IPS-18a (cell line): ENCODE results near the gene ITGA2.

Experiments
- H3K27ac ChIP-seq: one replicate; pipeline ENCODE4 v1.5.1; 2013; ENCODE audit warnings: low read length
- H3K27me3 ChIP-seq: one replicate; pipeline ENCODE4 v1.6.1; 2013; ENCODE audit warnings: mild to moderate bottlenecking, low read length; ENCODE audit not compliant: control insufficient read depth, insufficient read depth
- H3K36me3 ChIP-seq: one replicate; pipeline ENCODE4 v1.6.1; 2013; ENCODE audit warnings: low read depth, low read length; ENCODE audit not compliant: control insufficient read depth
- H3K4me1 ChIP-seq: one replicate; pipeline ENCODE4 v1.6.1; 2013; ENCODE audit warnings: low read depth, low read length; ENCODE audit not compliant: control insufficient read depth
- H3K4me3 ChIP-seq: one replicate; pipeline ENCODE4 v1.5.1; 2013; ENCODE audit warnings: low read length
- H3K9ac ChIP-seq: one replicate; pipeline ENCODE4 v1.6.1; 2013; ENCODE audit warnings: mild to moderate bottlenecking, low read length, moderate library complexity
- H3K9me3 ChIP-seq: one replicate; pipeline ENCODE4 v1.6.1; 2013; ENCODE audit warnings: low read depth, low read length; ENCODE audit not compliant: control insufficient read depth

ITGA2 gene

DNA sequence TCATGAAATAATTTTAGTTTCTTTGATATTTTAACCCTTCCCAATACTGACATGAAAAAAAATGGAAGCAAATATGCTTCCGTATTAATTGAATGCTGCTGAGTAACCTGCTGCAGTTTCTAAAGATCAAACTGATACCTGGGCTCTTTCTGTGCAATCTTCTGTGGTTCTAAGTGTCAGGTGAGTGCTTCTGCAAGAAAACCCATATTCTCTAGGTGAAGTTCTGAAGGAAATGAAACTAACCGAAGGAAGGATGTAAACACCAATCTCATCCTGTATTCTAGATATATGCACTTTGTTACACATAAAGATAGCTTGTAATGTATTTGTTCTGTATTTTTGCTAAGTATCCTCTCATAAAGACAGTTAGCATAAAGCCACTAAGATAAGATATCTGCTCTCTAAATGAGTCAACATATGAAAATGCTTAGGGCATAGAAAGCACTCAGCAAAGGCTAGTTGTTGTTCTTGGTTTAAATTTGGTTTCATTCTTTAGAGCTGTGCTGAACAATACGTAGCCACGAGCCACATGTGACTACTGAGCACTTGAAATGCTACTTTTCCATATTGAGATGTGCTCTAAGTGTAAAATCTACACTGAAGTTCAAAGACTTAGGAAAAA, 52.0 kb downstream of the ITGA2 start:
- Histone ChIP-seq H3K4me1 (no peaks in the 10 kb centered on the region), H3K9ac (no peak overlapping the region), H3K27ac (no peak overlapping the region), H3K4me3 (no peak overlapping the region), H3K36me3 (no peaks in the 10 kb centered on the region), H3K27me3 (no peaks in the 10 kb centered on the region), H3K9me3 (no peaks in the 10 kb centered on the region)

DNA sequence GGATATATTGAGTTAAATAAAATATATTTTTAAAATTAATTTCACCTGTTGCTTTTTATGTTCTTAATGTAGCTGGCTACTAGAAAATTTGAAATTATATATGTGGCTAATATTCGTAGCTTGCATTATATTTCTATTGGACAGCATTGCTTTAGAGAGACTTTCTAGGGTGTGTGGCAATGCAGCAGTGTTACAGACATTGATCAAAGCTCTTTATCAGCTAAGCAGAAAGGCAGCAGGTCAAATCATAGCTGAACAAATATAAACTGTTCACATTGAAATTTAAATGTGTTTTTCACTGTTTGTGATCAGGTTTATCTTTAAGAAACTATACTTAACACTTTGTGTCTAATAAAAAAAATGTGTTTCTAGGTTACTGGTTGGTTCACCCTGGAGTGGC, 52.6 kb downstream of the ITGA2 start:
- Histone ChIP-seq H3K4me1 (no peaks in the 10 kb centered on the region), H3K4me3 (no peak overlapping the region), H3K9ac (no peak overlapping the region)

DNA sequence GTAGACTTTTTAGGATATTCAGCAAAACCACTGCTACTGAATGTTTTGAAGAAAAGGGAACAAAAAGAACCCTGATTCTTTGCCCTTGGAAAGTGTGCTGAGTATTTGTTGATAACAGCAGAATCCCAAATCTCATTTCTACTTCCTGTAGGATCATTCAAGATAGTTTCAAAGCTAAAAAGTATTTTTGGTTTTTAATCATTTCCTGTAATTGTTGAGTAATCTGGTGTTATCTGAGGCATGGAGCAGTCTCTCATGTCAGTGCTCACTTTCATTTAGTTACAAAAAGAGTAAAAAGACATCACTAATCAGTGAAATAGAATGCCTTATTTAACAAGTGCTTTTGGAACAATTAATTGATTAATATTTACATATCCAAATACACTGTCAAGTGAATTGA, 56.1 kb downstream of the ITGA2 start:
- Histone ChIP-seq H3K27ac (no peak overlapping the region), H3K4me3 (no peak overlapping the region), H3K9me3 (no peaks in the 10 kb centered on the region), H3K27me3 (no peaks in the 10 kb centered on the region), H3K4me1 (no peaks in the 10 kb centered on the region), H3K9ac (no peak overlapping the region), H3K36me3 (no peaks in the 10 kb centered on the region)

More for the DNA sequence above, 52.6 kb downstream of the ITGA2 start:
- H3K27me3 ChIP-seq, result no peaks in the 10 kb centered on the region
- no peaks in the 10 kb centered on the region for H3K9me3 ChIP-seq
- H3K36me3 ChIP-seq, result no peaks in the 10 kb centered on the region
- H3K27ac ChIP-seq, result no peak overlapping the region

DNA sequence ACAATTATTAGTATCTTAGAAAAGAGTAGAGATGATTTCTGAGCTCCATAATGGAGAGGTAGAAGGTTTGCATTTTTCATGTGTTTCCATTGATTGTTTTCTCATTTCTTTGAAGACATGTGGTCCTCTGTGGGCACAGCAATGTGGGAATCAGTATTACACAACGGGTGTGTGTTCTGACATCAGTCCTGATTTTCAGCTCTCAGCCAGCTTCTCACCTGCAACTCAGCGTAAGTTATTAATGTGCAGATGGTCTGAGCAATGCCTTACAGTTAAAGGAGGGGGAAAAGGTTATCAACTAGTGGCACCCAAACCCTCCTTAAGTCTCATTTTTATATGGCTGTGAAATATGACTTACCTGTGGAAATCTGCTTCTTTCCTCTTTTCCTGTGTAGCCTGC, 59.1 kb downstream of the ITGA2 start:
- Histone ChIP-seq H3K4me3 (no peak overlapping the region), H3K9me3 (no peaks in the 10 kb centered on the region), H3K36me3 (no peaks in the 10 kb centered on the region), H3K9ac (no peak overlapping the region), H3K27ac (no peak overlapping the region), H3K27me3 (no peaks in the 10 kb centered on the region), H3K4me1 (no peaks in the 10 kb centered on the region)

DNA sequence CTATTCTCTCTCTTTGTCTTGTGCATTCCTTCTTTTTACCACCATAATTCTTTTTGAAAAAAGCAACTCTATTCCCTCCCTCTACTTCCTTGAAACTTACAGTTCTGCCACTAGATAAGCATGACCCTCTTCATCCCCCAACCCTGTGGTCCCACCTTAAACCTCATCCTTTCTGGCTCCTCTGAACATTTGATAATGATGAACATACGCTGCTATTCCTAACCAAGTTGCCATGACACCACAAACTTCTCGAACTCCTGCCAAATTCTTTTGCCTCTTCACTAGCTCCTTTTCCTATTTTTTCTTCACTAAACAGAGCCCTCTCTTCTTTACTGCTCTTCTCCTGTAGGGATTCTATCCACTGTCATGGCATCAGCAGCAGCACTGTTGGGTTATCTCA, 63.3 kb downstream of the ITGA2 start:
- Histone ChIP-seq H3K27me3 (no peaks in the 10 kb centered on the region), H3K4me1 (no peaks in the 10 kb centered on the region)

DNA sequence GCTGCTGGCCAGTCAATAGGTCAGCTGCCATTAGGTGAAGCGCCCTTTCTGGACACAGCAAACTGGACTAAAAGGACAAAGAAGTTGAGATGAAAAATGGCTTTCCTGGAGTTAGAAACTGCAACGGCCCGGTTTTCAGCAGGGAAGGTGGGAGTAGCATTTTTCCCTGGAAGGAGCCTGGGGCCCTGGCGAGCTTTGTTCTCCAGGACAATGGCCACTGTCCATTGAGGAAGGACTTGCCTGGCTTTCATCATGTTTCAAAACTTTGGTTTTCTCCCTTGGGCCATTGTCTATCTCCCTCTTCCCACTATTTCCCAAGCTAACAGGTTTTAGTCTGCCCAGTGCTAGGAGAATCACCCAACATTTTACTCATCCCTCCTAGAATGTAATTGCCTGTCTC, 64.2 kb downstream of the ITGA2 start:
- no peaks in the 10 kb centered on the region for H3K4me1 ChIP-seq
- no peak overlapping the region for H3K4me3 ChIP-seq

More for the DNA sequence above, 63.3 kb downstream of the ITGA2 start:
- Histone ChIP-seq H3K36me3 (no peaks in the 10 kb centered on the region), H3K27ac (no peak overlapping the region), H3K4me3 (no peak overlapping the region), H3K9ac (no peak overlapping the region), H3K9me3 (no peaks in the 10 kb centered on the region)

DNA sequence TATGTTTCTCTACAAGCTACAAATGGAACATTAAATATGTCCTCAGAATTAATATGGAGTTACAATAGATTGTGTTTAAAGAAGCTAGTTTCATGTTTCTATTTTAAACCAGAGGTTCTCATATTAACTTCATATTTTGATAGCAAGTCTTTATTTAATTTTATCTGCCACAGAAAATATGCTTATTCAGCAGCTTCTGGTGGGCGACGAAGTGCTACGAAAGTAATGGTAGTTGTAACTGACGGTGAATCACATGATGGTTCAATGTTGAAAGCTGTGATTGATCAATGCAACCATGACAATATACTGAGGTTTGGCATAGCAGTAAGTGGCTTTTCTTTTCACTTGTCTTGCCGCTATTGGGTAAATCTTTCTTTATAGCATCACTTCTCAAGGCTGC, 66.2 kb downstream of the ITGA2 start:
- H3K9ac ChIP-seq, result no peak overlapping the region
- H3K36me3 ChIP-seq, result no peaks in the 10 kb centered on the region
- H3K4me1 ChIP-seq, result no peaks in the 10 kb centered on the region
- H3K4me3 ChIP-seq, result no peak overlapping the region
- H3K9me3 ChIP-seq, result no peaks in the 10 kb centered on the region
- H3K27me3 ChIP-seq, result no peaks in the 10 kb centered on the region
- no peak overlapping the region for H3K27ac ChIP-seq

More for the DNA sequence above, 64.2 kb downstream of the ITGA2 start:
- Histone ChIP-seq H3K27me3 (no peaks in the 10 kb centered on the region), H3K9ac (no peak overlapping the region), H3K36me3 (no peaks in the 10 kb centered on the region), H3K27ac (no peak overlapping the region), H3K9me3 (no peaks in the 10 kb centered on the region)

DNA sequence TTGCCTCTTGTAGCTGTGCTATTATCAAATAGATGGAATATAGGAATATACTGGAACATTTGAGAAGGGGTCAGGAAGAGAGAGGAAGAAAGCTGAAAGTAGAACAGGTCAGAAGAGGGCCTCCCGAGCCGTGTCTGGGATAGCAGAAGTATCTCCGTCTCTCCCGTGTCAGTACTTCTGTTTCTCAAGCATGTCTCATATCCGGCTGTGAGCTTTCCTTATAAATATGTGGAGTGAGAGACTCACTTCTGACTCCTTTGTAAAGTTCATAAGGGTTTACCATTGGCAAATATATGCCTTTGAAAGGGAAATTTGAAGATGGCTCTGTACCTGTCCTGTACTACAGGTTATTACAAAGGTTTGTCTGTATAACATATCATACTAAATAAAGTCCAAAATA, 70.1 kb downstream of the ITGA2 start:
- H3K4me3 ChIP-seq, result no peak overlapping the region
- H3K27me3 ChIP-seq, result no peaks in the 10 kb centered on the region
- no peak overlapping the region for H3K27ac ChIP-seq
- no peaks in the 10 kb centered on the region for H3K9me3 ChIP-seq
- H3K9ac ChIP-seq, result no peak overlapping the region
- H3K4me1 ChIP-seq, result no peaks in the 10 kb centered on the region
- peaks cover 4% of the 10 kb centered on the region for H3K36me3 ChIP-seq

DNA sequence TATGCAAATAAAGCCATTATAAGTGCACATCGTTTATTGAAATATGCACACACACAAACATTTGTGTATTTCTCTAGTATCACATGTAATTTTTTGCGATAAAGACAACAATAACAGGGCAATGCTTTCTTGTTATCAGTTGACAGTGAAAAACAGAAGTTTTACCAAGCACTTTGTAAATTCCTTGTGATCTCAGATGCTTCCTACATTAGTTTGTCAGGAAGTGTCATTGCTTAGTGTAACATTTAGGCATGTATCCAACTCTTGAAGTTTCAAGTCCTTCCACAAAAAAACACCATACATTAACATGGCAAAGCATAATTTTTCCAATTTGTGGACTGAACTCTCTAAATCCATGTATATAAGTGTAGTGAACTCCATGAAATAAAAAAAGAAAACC, 74.0 kb downstream of the ITGA2 start:
- Histone ChIP-seq H3K36me3 (peaks cover 4% of the 10 kb centered on the region), H3K9ac (no peak overlapping the region), H3K27me3 (no peaks in the 10 kb centered on the region), H3K9me3 (no peaks in the 10 kb centered on the region), H3K4me1 (no peaks in the 10 kb centered on the region), H3K4me3 (no peak overlapping the region), H3K27ac (no peak overlapping the region)

DNA sequence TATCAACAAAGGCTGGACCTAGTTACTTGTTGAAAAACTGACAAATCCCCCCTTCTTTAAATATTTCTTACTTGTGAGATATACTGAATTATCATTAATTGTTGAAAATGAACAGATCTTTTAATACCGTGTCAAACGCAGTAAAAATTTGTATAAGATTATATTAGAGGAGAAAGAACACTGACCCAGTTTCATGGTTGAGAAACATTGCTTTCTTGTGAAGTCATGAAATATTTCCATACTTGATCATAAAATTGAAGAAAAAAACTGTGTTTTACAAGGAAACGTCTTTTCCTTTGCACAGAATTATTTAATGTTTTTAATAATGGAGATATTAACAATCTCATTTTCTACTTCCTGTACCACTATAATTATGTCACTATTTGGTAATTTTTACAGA, 74.6 kb downstream of the ITGA2 start:
- no peak overlapping the region for H3K4me3 ChIP-seq
- H3K27ac ChIP-seq, result no peak overlapping the region
- no peaks in the 10 kb centered on the region for H3K9me3 ChIP-seq
- H3K27me3 ChIP-seq, result no peaks in the 10 kb centered on the region
- no peak overlapping the region for H3K9ac ChIP-seq
- no peaks in the 10 kb centered on the region for H3K4me1 ChIP-seq
- H3K36me3 ChIP-seq, result peaks cover 4% of the 10 kb centered on the region

DNA sequence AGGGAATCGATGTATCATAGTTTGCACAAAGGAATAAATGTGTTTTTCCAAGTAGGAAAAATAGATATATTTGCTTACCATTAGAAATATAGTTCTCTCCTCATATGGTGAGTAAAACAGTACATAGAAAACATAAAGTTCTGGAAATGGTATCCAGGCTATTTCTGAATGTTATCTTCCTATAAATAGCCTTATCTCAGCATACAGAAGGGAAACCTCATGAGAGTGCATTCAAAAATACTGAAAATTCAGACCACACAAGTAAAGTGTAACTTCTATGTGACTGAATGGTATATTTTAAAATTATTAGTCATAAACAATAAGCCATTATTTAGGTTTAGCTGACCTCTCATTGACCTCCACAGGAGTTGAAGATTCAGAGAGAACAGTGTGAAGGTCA, 76.9 kb downstream of the ITGA2 start:
- Histone ChIP-seq H3K4me3 (no peak overlapping the region), H3K9ac (no peak overlapping the region), H3K27me3 (no peaks in the 10 kb centered on the region), H3K36me3 (peaks cover 4% of the 10 kb centered on the region), H3K9me3 (no peaks in the 10 kb centered on the region), H3K4me1 (no peaks in the 10 kb centered on the region), H3K27ac (no peak overlapping the region)

DNA sequence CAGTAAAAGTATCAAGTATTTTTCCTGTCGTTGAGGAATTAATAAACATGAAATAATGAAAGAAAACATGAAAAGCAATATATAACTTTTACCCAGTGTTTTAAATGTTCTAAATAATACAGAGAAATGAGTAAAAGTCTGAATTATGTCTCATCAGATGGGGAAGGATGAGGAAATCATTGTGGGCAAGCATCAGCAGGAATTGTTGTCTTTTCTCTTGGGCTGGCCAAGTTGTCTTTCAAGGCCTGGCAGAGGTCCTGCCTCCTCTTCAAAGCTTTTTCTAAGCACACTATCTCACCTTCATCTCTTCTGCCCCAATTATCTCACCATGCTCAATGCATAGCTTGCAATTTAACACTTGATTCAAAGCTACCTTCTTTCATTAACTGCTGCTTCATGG, 78.5 kb downstream of the ITGA2 start:
- H3K4me3 ChIP-seq, result no peak overlapping the region
- H3K9me3 ChIP-seq, result no peaks in the 10 kb centered on the region

More for the DNA sequence above, 78.5 kb downstream of the ITGA2 start:
- no peaks in the 10 kb centered on the region for H3K4me1 ChIP-seq
- peaks cover 4% of the 10 kb centered on the region for H3K36me3 ChIP-seq
- H3K27ac ChIP-seq, result no peak overlapping the region
- no peaks in the 10 kb centered on the region for H3K27me3 ChIP-seq
- no peak overlapping the region for H3K9ac ChIP-seq
